Measurements from ENCODE around the gene GREB1. TPM values are rescaled to one million over a fixed set of nuclear protein-coding genes. Genes with fewer than 3 reads are reported as not detected.

The GREB1 gene
- total RNA-seq, 1 donor from 2014 or later = 50.5 TPM

DNA sequence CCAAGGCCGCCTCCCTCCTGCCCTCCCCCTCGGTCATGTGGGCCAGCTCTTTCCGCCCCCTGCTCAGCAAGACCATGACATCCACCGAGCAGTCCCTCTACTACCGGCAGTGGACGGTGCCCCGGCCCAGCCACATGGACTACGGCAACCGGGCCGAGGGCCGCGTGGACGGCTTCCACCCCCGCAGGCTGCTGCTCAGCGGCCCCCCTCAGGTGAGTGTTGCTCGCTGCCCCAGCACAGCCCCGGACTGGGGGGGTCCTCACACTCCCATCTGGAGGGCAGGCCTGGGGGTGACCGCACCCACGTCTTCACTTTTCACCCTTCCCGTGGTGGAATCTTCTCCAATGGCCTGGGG lies 84.8 kb downstream of the GREB1 start:
- DNase-seq (ENCODE audit: extremely low spot score, unreplicated experiment) = no peak
- Mint-ChIP-seq H3K27me3 (no peaks in the 10 kb centered on the region), H3K27ac (no peak overlapping the region), H3K4me1 (ENCODE audit: unreplicated experiment) (no peaks in the 10 kb centered on the region), H3K9me3 (no peaks in the 10 kb centered on the region), H3K36me3 (peaks cover 10% of the 10 kb centered on the region), H3K4me3 (no peak overlapping the region)
- TF ChIP-seq, protein P1, sequence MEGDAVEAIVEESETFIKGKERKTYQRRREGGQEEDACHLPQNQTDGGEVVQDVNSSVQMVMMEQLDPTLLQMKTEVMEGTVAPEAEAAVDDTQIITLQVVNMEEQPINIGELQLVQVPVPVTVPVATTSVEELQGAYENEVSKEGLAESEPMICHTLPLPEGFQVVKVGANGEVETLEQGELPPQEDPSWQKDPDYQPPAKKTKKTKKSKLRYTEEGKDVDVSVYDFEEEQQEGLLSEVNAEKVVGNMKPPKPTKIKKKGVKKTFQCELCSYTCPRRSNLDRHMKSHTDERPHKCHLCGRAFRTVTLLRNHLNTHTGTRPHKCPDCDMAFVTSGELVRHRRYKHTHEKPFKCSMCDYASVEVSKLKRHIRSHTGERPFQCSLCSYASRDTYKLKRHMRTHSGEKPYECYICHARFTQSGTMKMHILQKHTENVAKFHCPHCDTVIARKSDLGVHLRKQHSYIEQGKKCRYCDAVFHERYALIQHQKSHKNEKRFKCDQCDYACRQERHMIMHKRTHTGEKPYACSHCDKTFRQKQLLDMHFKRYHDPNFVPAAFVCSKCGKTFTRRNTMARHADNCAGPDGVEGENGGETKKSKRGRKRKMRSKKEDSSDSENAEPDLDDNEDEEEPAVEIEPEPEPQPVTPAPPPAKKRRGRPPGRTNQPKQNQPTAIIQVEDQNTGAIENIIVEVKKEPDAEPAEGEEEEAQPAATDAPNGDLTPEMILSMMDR (conservative IDR thresholded peaks at IDR 0.05) = no peak

DNA sequence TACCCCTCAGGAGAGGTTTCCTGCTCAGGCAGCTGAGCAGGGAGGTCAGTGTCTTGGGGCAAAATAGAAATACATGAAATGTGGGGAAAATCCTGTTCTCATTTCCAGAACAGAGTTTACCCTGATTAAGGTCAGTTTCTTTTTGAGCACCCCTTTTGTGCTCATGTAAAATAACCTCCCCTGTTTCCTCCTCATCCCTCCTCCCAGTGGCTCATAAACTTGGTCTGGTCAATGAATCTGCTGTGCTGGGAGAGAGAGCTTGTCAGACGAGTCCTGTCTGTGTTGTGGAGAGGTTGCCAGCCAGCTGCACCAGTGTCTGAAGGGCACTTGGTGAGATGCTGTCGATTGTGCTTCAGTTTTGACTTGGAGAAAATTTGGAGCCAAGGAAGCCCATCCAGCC lies 87.6 kb downstream of the GREB1 start:
- no peaks in the 10 kb centered on the region for H3K4me1 Mint-ChIP-seq (ENCODE audit: unreplicated experiment)
- no peak overlapping the region for H3K27ac Mint-ChIP-seq
- no peaks in the 10 kb centered on the region for H3K9me3 Mint-ChIP-seq
- no peaks in the 10 kb centered on the region for H3K27me3 Mint-ChIP-seq
- no peak for DNase-seq (ENCODE audit: extremely low spot score, unreplicated experiment)
- H3K4me3 Mint-ChIP-seq = no peak overlapping the region
- TF ChIP-seq, protein P1 (conservative IDR thresholded peaks at IDR 0.05) = no peak
- peaks cover 22% of the 10 kb centered on the region for H3K36me3 Mint-ChIP-seq

DNA sequence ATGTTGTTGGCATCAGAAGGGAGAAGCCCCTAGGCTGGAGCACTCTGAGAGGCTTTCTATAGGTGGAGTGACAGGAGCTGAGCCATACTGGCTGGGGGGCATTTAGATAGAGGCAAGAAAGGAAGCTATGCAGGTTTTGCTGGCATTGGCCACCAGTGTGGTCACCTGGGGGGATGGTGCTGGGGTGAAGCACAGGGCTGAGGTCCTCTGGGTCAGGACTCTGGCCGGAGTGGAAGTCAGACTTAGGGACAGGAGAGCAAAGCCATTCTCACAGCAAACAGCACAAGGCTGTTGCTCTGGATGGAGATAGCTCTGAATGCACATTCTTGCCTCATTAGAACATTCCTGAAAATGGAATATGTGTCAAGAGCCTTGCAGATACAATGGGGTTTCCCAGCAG lies 88.8 kb downstream of the GREB1 start:
- Mint-ChIP-seq H3K27ac (no peak overlapping the region), H3K27me3 (no peaks in the 10 kb centered on the region), H3K36me3 (peaks cover 28% of the 10 kb centered on the region), H3K4me3 (no peak overlapping the region), H3K9me3 (no peaks in the 10 kb centered on the region), H3K4me1 (ENCODE audit: unreplicated experiment) (no peaks in the 10 kb centered on the region)
- no peak for DNase-seq (ENCODE audit: extremely low spot score, unreplicated experiment)
- TF ChIP-seq, protein P1 (conservative IDR thresholded peaks at IDR 0.05) = no peak

DNA sequence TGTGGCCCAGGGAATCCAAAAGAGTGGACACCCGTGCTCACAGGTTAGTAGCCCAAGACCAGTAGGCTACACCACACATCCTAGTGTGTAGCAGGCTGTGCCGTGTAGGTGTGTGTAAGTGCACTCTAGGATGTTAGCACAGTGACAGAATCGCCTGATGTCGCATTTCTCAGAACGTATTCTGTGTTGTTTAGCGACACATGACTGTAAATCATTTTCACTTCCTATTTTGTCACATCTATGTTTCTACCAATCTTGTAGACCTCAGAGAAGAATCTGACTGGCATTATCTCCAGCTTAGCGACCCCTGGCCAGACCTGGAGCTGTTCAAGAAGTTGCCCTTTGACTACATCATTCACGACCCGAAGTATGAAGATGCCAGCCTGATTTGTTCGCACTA lies 91.0 kb downstream of the GREB1 start:
- TF ChIP-seq, protein P1 (conservative IDR thresholded peaks at IDR 0.05) = no peak
- H3K27me3 Mint-ChIP-seq = no peaks in the 10 kb centered on the region
- H3K4me3 Mint-ChIP-seq = no peak overlapping the region
- H3K27ac Mint-ChIP-seq = no peak overlapping the region
- H3K4me1 Mint-ChIP-seq (ENCODE audit: unreplicated experiment) = no peaks in the 10 kb centered on the region
- no peaks in the 10 kb centered on the region for H3K9me3 Mint-ChIP-seq
- no peak for DNase-seq (ENCODE audit: extremely low spot score, unreplicated experiment)
- H3K36me3 Mint-ChIP-seq = peaks cover 29% of the 10 kb centered on the region

DNA sequence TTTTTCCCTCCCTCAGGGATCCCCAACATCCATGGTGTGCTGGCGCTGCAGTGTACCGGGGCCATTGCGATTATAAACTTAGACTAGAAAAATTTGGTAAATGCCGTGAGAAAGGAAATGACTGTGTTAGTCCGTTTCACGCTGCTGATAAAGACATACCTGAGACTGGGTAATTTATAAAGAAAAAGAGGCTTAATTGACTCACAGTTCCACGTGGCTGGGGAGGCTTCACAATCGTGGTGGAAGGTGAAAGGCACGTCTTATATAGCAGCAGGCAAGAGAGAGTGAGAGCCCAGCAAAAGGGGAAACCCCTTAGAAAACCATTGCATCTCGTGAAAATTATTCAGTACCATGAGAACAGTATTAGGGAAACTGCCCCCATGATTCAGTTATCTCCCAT lies 91.8 kb downstream of the GREB1 start:
- Mint-ChIP-seq H3K36me3 (peaks cover 30% of the 10 kb centered on the region), H3K4me3 (no peak overlapping the region), H3K4me1 (ENCODE audit: unreplicated experiment) (no peaks in the 10 kb centered on the region), H3K9me3 (no peaks in the 10 kb centered on the region), H3K27ac (no peak overlapping the region), H3K27me3 (no peaks in the 10 kb centered on the region)
- no peak for DNase-seq (ENCODE audit: extremely low spot score, unreplicated experiment)
- TF ChIP-seq, protein P1 (conservative IDR thresholded peaks at IDR 0.05) = no peak

DNA sequence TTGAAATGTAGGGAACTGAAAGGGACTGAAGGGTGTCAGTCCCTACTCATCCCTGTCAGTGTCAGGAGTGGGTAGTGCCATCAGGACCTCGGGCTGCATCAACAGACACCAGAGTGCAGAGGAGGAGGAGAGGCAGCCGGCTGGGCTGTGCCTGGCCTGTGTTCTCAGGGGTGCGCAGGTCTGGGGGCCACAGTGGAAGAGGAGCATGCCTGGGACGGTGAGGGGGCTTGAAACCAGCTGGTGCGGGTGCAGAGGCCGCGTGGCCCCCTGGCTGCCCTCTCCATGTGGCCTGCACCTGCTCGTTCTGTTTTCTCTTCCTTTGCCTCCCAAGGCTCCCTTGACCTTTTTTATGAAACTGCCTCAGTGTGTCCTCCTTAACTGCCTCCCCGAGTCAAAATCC lies 94.8 kb downstream of the GREB1 start:
- no peak for DNase-seq (ENCODE audit: extremely low spot score, unreplicated experiment)
- H3K27me3 Mint-ChIP-seq = no peaks in the 10 kb centered on the region
- peaks cover 39% of the 10 kb centered on the region for H3K36me3 Mint-ChIP-seq
- H3K4me3 Mint-ChIP-seq = no peak overlapping the region
- H3K4me1 Mint-ChIP-seq (ENCODE audit: unreplicated experiment) = no peaks in the 10 kb centered on the region
- no peaks in the 10 kb centered on the region for H3K9me3 Mint-ChIP-seq
- H3K27ac Mint-ChIP-seq = no peak overlapping the region
- TF ChIP-seq, protein P1 (conservative IDR thresholded peaks at IDR 0.05) = no peak
